ENCODE results near the gene PHACTR2.

PHACTR2 gene

DNA sequence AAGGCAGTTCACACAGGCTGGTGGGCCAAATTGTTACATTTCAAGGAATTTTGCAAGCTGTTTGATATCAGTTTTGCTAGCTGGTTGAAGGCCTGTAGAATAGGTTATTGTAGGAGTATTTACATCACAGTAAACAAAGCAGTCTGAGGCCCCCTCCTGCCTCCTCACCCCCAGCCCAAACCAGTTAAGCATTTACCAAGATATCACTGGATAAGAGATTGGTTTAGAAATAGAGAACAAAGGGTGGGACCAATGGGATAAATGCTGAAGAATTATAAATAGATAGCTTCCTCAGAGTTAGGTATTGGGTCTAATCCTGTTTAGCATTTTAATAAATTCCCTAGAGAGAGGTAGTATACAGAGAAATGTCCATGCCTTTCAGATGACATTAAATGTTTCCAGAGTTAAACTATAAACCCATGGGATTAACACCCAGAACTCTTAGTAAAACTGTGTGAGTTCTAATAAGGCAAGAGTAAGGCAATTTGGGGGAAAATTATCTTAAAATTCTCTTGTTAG lies 2.3 kb upstream of the PHACTR2 start:
- no peak for DNase-seq (ENCODE audit: low read depth in 3 of 3)

DNA sequence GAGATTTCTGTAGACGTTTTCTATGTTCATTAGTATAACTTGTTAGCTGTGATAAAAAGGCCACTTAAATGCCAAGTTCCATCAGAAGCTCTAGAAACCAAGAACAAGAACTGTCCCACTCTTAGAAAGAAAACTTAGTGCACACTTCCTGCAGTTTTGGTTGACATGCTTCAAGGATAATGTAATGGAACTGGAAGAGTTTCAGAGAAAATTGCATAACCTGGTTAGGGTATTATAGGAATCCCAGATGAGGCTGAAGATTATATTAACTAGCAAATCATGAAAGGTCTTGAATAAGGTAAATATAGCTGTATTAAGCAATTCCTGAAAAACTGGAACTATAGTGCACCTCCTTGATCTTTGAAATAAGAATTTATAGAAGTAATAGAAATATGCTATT lies 1.8 kb upstream of the PHACTR2 start:
- no peak for DNase-seq (ENCODE audit: low read depth in 3 of 3)

DNA sequence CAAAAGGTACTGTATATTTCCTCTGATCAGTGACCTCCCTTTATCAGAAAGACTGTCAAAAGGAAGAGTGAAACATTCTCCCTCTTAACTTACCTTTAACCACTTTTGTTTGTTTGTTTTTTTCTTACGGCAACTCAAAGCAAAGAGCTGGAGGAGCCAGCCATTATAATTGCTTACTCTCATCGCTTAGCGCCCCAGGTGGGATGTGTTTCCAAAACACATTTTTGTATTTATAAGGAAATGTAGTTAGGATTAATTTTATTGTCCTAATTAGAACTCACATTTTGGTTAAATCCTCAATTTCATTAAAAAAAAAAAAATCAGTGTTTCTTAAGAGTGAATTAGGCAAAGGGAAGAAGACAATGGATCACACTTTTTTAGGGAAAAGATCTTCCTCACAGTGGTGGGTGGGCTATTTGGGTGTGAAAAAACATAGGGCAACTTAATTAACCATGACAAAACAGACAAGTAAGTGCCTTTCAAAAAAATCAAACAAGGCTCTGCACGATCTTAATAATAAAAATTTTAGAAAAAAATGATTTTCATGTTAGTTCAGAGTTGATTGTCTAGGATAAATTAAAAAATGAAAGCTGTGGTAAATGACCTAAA lies 1.2 kb upstream of the PHACTR2 start:
- no peak for DNase-seq (ENCODE audit: low read depth in 3 of 3)

DNA sequence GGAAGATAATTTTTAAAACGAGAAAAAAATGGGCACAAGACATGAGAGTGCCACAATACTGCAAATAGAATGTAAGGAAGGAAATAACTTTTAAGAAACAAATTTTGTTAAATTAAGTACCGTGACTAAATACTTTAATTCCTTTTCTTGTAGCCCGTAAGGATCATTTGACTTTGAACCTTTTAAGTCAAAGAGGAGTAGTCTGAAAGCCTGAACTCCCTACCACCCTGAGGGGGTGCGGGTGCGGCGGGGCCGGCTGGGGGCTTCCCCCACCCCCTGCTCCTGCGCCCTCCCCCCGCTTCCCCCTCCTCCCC lies 231 bp upstream of the PHACTR2 start:
- DNase-seq (ENCODE audit: low read depth in 3 of 3) = no peak

DNA sequence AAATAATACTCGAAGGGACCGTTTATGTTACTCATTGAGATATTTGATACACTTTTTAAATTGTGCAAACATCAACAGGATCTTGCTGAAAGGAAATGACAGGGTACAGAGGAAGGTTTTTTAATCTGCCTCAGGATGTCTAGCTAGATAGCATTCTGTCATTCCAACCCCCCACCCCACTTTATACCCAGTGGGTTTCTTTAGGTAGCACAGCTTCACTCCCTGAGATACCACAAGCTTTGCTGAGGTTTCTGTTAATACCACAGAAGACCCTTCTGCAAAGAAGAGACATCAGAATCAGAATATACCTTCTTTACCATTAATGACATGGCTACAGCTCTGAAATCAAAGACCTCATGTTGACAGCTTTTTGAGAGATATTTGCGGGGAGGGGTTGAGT lies 1.3 kb downstream of the PHACTR2 start:
- DNase-seq (ENCODE audit: low read depth in 3 of 3) = no peak

DNA sequence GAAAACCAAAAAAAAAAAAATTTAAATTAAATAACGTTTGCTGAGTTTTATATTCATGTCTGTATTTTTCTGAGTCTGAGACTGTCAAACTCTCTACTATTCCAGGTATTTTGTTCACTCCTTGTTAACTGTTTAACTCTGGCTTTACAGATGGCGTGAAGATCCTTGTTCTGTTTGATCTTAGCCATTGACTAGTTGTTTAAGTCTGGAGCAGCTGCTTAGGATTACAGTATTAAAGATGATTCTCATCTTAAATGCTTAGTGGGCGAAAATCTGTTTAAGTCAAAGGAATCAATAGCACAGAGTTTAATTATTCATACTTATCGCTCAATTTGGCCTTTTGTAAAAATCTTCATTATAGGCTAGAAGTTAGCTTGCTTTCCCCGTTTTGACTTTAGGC lies 2.4 kb downstream of the PHACTR2 start:
- no peak for DNase-seq (ENCODE audit: low read depth in 3 of 3)

DNA sequence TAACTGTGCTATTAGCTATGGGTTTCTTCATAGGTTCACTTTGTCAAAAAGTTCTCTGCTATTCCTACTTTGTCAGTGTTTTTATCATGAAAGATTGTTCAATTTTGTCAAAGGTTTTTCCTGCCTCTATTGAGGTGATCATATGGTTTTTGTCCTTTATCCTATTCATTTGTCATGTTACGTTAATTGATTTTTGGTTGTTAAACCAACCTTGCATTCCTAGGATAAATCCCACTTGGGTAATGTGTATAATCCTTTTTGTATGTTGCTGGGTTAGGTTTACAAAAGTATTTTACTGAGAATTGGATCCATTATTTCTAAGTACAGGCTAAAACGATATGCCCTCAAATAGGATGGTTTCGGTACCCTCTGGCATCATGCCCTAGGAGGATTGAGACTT lies 5.0 kb downstream of the PHACTR2 start:
- no peak for DNase-seq (ENCODE audit: low read depth in 3 of 3)

DNA sequence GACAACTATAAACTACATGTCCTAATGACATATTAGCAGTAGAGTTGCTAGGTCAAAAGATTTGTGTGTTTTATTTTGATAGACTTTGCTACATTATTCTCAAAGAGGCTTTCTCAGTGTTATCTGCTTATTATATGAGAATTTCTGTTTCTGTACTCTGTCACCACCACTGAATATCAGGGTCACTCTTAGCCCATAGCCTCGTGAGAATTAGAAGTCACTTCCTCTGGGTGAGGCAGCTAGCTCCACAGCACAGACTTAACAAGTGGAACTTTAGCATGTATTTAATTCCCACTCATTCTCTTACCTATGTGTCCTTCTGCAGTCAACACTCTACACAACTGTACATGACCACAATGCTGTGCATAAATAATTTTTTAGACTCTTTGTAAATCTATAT lies 6.7 kb downstream of the PHACTR2 start:
- no peak for DNase-seq (ENCODE audit: low read depth in 3 of 3)

DNA sequence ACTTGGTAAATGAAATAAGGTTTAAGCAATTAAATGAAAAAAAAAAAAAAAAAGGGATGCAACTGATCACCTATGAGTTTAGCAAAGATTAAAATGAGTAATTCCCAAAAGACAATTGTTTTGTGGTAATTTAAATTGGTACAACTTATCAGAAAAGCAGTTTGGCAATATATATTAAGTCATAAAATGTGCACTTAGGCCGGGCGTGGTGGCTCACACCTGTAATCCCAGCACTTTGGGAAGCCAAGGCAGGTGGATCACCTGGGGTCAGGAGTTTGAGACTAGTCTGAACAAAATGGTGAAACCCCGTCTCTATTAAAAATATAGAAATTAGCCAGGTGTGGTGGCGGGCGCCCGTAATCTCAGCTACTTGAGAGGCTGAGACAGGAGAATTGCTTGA lies 7.9 kb downstream of the PHACTR2 start:
- no peak for DNase-seq (ENCODE audit: low read depth in 3 of 3)

DNA sequence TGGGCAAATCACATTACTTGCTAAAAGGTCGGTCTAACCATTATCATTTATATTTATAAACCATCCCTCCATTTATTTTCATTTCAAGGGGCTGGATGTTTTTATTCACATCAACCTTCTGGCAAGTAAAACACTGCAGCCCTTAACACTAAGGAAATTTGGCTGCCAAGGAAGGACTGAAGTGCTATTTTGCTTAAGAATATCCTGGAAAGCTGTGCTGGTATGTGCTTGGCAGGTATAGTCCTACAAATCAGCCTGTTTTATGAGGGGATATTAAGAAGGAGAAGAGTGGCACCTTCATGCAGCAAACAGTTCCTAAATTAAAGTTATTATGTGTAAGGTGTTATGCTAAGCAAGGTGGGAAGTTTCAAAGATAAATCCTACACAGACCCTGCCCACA lies 9.8 kb downstream of the PHACTR2 start:
- DNase-seq (ENCODE audit: low read depth in 3 of 3) = no peak

DNA sequence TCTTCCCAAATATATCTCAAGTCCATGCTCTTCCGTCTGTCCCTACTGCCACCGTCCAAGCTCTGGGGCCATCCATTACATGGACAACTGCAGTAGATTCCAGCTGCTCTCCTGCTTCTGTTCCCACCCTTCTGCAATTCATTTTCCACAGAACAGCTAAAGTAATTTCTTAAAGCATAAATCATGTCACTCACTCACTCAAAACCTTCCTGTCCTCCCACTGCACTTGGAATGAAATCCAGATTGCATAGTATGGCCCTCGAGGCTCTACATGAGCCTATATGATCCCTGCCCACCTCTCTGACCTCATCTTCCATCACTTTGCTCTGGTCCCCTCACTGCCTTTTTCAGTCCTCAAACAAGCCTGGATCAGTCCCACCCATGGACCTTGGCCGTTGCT lies 10.9 kb downstream of the PHACTR2 start:
- no peak for DNase-seq (ENCODE audit: low read depth in 3 of 3)

DNA sequence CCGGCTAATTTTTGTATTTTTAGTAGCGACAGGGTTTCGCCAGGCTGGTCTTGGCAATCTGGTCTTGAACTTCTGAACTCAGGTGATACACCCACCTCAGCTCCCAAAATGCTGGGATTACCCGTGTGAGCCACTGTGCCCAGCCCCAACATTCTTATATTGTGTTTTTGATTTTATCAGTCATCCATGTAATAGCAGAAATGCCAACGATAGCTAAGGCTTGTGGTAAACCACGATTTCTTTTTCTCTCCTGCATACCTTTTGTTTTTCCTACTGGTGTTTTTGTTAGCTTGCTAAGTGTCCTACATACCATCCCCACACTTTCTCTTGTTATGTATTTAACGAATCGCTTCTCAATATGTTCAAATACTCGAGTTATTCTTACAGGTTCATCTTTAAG lies 12.1 kb downstream of the PHACTR2 start:
- DNase-seq (ENCODE audit: low read depth in 3 of 3) = no peak

DNA sequence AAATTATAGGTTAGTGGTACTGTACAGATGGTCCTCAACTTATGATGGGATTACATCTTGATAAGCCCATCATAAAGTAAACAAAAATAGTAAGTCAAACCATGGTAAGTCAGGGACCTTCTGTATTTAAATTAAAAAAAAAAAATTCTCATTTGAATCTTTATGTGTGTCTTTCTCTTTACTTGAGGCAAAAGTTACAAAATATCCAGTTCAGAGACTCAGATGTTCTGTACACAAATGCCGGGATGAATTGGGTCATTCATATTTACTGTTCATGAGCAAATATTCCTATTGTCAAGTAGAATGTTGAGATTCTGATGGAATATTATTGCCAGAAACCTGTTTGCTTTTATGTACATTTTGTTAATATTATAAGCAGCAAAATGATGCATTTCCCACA lies 13.4 kb downstream of the PHACTR2 start:
- DNase-seq (ENCODE audit: low read depth in 3 of 3) = no peak

DNA sequence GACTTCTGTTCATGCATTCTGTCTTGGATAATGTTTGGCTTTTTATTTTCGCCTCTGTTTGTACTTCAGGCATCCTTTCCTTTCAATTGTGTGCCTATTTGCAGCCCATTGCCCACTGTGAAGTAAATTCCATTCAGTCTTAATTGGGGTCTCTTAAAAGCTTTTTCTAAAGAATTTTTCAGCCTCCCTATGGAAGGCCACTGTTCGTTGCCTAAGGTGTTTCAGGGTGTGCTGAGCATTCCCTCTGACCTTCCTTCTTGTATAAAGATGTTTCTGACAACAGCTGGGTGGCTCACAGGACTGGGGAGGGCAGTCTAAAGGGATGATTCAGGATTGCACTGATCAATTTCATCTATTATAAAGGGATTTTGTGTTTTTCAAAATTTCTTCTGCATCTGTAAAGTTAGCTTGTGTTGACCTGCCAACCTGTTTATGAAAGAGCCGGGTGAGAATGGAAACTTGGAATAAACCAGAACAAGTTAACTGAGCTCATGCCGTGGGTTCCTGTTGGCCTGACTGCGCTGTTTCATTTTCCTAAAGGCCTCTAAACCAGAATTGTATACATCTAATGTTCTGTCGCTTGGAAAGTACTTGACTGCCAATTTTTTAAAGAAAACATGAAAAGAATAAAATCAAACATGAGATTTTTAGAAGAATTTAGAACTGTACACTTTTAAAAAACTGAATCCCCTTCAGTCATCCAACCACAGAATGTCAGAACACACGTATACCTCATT lies 14.3 kb downstream of the PHACTR2 start:
- no peak for DNase-seq (ENCODE audit: low read depth in 3 of 3)

DNA sequence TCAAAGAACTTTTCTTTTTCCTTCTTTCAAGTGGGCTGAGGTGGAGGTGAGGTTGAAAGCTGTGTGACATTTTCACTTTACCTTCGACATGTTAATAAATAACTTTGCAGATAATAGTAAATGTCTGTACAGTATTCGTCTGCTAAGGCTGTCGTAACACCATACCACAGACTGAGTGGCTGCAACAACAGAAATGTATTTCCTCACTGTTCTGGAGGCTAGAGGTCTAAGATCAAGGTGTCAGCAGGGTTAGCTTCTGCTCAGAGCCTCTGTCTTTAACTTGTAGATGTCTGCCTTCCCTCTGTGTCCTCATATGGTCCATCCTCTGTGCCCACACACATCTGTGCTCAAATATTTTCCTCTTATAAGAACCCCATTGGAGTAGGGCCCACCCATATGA lies 14.9 kb downstream of the PHACTR2 start:
- no peak for DNase-seq (ENCODE audit: low read depth in 3 of 3)

DNA sequence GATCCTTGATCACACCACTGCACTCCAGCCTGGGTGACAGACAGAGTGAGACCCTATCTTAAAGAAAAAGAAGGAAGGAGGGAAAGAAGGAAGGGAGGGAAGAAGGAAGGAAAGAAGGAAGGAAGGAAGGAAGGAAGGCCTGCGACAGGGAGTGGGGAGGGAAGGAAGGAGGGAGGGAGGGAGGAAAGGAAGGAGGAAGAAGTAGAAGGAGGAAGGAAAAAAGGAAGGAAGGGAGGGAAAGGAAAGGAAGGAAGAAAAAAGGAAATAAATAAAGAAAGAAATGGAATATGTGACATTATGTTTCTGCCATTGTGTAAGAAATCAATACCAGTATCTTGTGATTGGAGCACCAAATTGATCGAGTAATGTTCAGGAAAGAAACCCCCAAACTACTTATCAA lies 16.2 kb downstream of the PHACTR2 start:
- DNase-seq (ENCODE audit: low read depth in 3 of 3) = no peak

DNA sequence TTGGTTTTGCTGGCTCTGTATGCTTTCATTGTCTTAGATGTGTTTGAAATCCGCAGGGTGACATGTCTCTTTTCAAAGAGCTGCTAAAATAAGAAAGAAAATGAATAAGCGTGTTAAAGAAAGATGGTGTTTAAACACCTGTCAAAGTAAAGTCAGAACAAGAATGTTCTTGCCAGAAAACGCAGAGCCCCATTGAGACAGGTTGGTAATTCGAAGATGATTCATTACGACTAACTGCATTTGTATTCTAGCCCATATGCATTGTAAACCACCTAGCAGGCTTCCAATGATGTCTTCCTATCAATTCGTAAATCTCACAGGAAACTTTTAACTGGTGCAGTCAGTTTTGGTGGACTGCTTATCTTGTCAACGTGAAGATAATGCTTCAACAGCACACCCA lies 16.8 kb downstream of the PHACTR2 start:
- DNase-seq (ENCODE audit: low read depth in 3 of 3) = no peak

DNA sequence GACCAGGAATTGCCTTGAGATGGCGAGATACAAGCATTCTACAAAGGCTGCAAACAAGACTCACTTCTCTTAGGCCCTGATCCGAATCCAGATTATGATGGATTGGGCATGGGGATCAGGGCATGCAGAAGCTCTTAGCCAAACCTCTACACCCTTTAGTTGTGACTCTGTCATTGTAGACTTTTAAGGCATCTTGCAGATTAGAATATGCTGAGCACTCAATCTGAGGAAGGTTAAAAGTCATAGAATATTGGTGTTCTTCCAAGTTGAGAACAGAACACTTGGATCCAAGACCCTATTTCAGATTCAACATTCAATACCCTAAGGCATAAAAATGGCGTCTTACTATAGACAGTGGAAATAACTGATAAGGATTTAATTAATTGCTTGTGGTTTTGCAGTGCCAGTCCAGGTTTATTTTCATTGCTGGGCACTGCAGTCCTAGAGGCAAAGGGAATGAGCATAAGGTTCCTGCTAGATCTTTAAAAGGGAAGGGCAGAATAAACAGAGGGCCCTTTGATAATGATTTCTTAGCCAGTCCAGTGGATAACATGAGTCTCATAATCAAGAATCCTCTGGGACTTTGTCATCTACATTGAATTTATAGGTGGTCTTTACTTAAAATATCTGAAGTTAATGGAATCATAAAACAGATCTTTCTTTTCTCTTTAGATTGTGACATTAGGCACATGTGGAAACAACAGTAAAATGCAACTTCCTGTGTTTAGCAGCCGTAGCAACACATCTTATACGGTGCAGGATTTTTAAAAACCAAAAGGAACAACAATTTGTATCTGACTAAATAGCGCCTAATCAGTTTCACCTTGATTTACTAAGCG lies 17.6 kb downstream of the PHACTR2 start:
- DNase-seq (ENCODE audit: low read depth in 3 of 3) = no peak

DNA sequence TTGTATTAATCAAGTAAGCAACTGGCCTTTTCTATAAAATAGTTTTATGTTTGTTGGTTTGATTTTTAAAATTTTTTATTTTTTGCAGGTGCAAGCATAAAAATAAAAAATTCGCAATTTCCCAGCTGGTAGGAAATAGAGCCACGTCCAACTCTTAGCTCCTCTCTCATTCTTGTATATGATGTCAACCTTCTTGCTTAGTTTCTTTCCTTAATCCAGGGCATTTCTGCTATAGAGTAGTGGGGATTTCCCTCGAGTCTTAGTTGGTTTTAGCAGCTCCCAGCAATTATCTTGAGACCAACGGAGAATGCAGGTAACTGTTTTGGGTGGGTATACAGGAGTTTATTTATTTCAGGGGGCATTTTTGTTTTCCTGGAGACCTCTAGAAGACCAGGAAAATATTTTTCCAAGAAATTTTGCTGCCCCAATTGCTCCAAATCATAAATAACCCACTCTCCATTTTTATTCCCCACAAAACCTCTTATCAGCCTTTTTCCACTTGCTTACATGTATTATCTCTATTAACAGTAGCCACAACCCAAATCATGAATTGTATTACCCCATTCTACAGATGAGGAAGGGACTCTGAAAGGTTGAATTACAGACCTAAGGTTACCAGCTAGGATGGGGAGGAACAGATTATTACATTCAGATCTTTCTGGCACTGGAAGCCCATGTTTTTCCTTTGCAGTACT lies 18.4 kb downstream of the PHACTR2 start:
- no peak for DNase-seq (ENCODE audit: low read depth in 3 of 3)

DNA sequence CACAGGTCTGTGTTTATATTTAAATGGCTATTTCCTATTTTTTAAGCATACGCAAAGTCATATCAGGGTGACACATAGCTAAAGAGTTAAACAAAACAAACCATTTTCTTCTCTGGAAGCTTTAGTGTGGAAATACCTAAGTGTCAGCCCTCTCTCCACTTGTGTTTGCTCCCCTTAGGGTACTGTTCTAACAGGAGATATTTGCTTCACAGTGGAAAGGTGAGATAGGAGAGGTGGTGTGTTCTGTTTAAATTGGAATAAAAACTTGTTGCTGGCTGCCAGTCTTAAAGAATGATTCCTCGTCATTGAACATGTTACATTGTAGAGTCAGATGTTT lies 18.9 kb downstream of the PHACTR2 start:
- no peak for DNase-seq (ENCODE audit: low read depth in 3 of 3)

DNA sequence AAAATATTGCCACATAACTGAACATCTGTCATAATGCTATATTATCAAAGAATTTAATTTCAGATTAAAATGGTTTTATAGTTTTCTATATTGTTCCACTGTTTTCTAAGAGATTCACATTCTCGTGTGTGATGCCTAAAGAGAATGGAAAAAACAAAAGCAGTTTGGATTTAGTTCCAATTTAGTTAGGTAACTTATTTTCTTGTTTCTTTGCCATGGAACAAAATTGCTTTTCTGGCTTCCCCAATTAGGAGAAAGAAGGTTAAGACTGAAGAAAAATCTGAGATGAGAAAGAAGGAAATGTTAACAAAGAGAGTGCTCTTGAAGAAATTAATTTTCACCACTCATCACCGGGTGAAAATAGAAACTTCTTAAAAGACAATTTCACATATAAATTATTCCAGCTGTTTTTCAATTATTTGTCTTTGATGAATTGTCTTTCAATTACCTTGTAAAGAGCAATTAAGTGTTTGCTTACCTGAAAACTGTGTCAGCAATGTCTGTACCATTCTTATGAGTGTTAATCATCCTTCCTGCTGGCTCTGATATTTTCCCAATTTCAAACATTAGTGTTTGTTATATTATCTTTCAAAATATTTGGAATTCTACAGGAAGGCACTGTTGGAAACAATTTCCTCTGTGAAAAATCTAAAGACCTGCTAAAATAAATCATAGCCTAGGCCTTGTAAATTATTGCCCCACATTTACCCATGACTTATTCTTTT lies 19.5 kb downstream of the PHACTR2 start:
- DNase-seq (ENCODE audit: low read depth in 3 of 3) = no peak

DNA sequence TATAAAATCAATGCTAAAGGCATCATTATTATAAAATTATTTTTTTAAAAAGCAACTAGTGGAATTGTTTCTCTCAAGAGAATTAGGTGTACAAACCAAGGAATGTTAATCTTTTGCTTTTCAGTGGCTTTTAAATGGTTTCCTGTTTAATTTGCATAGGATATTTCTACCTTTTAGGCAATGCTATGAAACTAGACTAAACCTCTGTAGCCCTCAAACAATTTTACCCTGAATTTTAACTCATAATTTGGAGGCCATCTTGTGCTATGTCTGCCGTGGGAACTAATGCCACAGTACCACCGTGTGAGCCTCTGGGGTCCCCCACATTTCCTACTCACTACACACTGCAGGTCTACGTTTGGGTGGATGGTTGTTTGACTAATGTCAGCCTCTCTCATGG lies 20.6 kb downstream of the PHACTR2 start:
- DNase-seq (ENCODE audit: low read depth in 3 of 3) = no peak
